Measurements from ENCODE around the gene BACH2. TPM values are rescaled to one million over a fixed set of nuclear protein-coding genes. Genes with fewer than 3 reads are reported as not detected.

Gene BACH2
- total RNA-seq, 1 donor from 2014 or later, result 0.76 TPM

DNA sequence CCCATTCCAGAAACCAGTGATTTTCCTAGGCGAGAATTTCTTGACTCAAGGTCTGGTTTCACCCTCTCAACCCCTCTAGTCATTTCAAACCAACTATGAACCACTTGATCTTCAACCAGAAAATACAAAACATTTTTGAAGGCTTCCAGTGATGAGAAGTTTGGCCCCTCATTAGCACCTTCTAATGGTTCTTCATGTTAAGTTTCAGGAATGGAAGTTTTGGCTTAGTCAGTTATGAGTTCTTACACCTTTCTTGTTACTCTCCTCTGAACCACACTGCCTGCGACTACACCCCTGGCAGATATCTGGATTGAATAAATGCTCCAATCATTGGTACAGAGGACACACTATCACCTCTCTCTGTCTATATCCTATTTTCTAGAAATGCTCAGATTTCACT is 335.2 kb downstream of the BACH2 start:
- no peak for ATAC-seq

DNA sequence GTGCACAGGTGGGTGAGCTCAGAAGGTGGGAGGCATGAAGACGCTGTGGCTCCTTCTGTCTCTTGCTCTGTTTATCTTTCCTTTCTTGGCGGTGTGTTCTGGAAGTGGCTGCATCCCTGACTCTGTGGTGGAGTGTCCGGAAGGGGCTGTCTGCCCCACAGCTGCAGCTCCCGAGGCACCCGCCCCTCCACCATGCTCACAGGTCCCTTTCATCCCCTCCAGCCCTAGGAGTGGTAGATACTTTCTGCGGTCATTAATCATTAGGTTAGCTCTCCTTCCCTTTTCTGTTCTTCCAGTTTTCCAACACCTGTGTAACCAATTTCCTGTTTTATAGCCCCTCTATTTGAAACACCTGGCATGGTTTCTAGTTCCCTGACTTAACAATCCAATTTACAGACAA is 336.8 kb downstream of the BACH2 start:
- ATAC-seq, result no peak

DNA sequence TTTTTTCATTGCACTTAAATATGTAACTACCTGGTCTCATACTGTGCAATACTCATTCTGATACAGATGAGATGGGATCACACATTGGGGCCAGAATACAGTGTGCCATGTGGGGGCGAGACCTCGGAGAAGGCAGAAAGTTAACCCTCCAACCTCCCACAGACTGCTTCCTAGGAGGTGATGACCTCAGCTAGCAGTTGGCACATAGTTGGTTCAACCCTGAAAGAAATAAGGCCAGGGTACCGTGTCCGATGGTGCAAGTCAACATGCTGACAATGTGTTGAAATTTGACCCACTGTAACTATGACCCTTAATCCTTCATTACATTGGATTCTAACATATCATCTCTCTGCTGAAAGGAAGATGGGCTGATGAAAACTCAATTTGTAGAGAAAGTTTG is 340.5 kb downstream of the BACH2 start:
- ATAC-seq, result no peak

DNA sequence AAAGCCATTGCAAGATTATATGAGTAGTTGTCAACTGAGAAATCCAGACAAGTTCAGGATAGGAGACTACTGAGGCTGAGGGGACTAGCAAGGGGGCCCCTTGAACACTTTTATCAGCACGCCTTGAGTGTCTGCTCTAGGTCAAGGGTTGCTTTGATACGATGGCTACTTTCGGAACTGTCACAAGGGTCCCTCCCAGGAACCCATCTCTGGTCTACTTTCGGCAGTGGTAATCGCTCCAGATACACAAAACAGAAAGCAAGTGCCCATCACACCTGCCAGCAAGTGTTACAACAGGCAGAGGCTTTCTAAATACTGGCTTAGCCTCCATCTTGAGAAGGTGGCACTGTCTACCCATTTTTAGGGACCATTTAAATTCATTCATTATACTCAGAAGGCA is 341.3 kb downstream of the BACH2 start:
- no peak for ATAC-seq

DNA sequence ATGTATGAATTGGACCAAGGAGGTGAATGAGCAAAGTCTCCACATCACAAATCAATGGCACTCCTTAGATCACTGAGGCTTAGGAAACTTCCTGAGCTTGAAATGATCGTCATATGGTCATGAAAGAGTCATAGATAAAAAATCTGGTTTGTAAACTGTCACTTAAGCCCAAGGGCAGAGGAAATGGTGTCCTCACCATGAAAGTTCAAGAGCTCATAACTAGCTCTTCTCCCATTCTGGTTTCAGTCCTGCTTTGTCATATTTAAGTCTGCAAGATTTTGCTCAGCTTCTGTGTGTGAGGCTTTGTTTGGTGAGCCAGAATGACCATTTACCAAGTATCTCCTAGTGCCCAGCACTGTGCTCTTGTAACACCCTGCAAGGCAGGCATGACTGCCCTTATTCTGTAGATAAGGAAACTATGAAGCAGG is 341.9 kb downstream of the BACH2 start:
- ATAC-seq, result peak; percentile 18

DNA sequence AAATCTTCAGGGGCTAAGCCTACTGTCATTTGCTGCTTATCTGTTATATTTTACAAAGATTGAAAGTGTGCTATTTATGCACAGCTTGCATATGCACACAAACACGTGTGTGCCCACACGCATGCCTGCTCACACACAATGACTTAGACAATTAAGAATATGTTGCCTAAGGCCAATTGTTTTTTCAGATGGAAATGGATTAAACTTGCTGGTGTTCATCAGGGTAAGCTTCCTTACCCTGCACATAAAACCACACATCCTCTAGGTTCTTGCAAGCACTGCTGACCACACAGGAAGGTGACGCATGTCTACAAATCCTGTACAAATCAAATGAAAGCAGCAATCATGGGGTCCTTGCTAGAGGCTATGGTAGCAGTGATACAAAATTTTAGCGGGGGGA is 344.0 kb downstream of the BACH2 start:
- ATAC-seq, result no peak

DNA sequence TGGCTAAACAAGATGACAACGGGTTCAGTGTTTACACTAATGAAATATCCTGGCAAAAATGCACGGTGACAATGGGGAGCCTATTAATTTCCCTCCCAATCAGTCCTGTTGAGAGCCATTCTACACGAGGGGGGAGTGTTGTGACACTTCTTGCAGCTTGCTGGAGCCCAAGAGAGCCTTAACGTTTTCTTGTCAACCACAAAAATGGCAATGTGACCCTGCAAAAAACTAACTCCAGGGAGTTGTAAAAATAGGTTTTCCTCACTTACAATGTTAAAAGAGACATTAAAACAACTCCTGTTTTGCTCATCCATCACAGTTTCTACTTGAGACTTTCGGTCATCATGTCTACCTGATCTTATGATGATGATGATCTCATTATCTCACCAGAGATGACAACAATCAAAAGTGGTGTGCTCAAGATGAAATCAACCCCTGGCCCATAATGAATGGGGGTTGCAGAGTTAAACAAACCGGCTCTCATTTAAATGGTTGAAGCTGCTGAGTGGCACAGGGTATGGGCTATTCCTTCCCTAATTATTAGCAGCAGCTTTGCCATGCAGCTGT is 344.5 kb downstream of the BACH2 start:
- no peak for ATAC-seq

DNA sequence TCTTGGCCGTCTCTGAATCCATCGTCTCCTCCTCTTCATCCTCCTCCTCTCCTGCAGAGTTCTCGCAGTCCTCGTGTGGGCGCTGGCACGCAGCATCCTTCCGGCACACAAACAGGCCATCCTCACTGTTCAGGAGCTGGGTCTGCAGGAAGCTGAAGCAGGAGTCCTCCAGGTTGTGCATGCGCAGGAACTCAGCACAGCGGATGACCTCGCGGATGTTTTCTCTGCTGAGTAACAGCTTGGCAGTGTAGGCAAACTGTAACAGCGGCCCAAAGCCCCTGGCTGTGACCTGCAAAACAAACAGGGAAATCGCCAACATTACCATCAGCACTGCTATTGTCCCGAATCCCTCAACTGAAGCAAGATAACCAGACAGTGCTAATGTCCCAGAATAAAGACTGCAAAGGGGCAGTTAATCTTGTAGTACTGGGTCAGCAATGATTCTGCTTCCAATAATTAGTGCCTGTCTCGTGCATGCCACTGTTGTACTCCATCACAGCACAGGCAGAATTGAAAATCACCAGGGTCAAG is 345.0 kb downstream of the BACH2 start:
- peak; percentile 12 for ATAC-seq

DNA sequence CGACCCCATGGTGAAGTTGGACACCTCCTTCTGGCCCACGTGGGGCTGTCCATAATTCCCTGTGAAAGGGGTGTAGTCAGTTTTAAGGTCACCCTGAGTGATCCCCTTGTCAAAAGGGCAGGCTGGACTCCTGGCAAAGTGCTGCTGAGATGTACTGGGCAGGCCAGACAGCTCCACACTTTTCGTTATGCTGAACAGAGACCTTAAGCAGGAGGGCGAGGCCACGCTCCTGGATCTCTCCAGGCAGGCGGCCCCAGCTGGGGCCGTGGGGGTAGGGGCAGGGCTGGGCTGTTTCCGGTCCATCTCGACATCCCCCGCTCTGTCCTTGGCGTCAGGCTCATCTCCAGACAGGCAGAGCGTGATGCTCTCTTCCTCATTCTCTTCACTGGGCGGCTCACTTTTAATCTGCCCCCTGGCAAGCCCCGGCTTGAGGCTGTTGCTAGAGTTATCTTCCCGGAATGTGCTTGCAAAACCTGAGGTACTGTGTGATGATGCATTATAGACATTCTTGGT is 345.7 kb downstream of the BACH2 start:
- ATAC-seq, result peak; percentile 78

DNA sequence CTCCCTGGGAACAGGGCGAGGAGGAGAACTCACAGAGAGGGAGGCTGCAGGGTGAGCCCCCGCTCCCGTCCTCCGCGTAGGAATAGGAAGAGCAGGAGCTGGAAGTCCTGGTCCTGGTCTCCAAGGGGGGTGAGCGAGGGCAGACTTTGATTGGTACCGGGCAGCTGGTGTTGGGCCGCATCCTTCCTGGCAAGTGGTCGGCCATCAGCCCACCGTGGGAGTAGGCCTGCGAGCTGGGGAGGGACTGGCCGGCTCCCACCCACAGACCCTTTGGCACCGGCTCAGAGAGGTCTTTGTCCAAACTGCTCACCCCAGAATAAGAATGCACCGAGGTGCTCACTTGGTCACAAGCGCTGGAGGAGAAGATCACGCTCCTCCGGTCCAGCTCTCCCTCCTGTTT is 346.2 kb downstream of the BACH2 start:
- ATAC-seq, result no peak

DNA sequence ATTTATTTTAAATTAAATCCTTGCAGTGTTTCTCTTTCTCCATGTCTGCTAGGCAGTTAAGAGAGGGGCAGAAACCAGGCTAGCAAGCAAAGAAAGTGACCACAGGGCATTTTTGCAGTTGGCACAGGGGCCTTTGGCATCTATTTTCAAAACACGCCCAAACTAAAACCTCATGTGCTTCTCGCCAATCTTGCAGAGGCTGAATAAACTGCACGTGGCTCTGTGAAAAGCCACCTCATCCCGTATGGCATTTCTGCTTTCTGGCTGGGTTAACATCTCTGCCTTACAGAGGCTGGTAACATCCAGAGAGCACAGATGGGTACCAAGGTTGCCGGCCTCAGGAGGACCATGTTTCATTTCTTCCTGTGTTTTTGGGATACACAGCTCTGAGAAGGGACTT is 347.8 kb downstream of the BACH2 start:
- ATAC-seq, result no peak

DNA sequence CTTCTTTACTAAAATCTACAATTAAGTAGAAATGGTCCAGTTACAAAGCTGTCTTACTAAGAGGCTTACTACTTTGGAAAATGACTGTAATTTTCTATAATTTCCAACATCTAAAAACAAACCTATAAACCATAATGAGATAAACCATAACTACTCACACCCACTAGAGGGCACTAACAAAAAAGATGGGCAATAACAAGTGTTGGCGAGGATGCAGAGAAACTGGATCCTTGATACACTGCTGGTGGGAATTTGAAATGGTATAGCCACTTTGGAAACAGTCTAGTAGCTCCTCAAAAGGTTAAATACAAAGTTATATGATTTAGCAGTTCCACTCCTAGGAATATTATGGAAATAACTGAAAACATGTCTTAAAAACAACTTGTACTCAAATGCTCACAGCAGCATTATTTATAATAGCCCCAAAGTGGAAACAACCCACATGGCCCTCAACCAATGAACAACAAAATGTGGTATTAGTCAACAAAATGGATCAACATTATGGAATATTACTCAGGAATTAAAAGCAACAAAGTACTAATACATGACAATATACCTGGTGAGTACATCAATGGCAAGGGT is 351.7 kb downstream of the BACH2 start:
- ATAC-seq, result no peak

DNA sequence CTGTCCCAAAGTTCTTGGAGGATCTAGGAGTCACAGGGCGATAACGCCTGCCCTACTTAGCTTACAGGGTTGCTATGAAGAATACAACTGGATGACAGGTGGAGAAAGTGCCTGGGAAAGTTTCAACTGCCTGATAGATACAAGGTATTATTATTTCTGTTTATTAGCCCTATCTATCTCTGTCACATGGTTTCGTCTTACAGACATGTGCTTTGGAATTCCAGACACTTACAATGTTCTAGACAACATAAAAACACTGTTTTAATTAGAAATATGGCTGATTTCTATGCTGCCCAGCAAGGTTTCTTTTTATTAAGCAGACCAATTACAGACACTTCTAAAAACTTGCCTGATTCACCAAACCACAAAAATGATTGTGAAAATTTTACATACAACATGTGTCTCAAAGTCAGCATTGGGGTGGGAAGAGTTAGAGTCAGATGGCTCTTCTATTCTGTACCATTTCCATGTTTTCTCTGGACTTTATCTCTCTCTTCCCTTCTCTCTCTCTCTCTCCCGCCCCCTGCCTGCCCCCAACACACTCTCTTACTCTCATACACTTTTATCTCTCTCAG is 352.4 kb downstream of the BACH2 start:
- no peak for ATAC-seq

DNA sequence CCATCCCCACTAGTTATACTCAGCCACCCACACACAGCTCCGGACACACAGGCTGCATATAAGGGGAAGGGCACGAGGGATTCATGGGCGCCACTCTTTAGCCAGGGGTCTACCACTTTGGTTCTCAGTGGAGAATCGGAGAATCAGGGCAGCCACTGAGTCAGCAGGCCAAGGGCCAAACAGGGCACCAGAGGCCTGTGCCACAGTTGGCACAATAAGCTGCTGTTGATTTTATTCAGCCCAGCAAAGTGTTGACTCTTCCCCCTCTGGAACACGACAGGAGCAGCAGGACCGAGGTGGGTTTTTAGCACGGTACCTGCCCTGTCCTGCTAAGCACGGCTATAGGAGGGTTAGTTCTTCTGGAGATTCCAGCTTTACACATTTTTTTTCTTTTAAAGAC is 354.0 kb downstream of the BACH2 start:
- no peak for ATAC-seq

DNA sequence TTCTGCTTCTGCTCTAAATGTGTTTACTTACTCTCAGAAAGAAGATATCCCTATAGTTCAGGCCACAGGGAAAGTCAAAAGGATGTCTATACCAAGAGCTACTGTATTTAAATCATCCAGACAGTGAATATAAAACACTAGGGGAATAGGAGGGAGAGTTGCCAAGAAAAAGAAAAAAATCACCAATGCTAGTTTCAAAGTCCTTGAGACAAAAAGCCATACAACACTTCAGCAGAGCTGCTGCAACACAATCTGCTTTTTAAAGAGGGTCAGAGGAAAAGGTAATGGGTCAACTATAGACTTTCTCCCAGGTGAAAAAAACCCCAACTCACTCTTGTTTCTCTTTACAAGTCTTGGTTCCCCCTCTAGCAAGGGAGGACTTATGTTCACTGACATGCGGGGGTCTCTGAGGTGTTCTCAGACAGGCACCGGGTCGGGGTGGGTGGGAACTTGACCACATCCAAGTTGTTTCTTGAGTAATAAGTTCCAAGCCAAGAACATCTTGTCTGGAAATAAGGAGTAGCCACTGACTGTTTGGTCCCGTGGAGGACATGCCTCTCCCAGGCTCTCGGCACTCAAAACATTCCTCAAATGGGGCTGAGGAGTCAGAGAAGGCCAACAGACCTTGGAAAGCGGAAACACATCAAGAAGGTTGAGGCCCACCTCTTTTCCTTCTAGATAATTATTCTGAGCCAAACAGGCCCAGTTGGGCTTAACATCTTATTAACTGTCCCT is 354.7 kb downstream of the BACH2 start:
- ATAC-seq, result no peak

DNA sequence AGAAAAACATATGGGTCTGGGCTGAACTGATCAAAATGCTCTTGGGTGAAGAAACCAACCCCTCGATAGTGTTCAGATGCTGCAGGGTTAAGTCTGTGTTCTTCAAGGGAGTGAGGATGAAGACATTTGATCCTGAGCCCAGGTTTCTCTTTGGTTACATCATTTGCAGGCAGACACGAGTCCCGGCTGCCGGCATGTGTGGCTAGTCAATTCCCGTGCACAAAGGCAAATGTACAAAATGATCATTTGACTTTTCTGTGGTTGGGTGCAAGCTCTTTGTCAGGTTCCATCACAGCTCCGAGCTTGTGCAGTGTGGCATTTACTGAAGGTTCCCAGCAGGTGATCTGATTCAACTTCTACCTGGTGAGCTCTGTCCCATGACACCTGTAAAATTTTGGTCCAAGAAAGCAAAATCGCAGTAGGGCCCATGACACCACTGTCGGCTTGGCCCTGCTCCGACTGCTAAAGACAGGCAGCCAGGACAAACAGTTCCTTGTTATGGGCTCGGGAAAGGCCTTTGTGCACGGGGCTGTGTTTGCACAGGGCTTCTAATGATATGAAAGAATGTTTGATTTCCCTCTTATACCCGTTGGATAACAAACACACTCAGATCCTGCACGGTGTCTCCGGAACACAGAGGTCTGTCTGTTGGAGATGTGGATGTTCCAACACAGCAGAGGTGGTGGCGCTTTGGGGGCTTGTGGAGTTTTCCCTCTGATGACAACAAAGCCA is 355.4 kb downstream of the BACH2 start:
- ATAC-seq, result no peak

DNA sequence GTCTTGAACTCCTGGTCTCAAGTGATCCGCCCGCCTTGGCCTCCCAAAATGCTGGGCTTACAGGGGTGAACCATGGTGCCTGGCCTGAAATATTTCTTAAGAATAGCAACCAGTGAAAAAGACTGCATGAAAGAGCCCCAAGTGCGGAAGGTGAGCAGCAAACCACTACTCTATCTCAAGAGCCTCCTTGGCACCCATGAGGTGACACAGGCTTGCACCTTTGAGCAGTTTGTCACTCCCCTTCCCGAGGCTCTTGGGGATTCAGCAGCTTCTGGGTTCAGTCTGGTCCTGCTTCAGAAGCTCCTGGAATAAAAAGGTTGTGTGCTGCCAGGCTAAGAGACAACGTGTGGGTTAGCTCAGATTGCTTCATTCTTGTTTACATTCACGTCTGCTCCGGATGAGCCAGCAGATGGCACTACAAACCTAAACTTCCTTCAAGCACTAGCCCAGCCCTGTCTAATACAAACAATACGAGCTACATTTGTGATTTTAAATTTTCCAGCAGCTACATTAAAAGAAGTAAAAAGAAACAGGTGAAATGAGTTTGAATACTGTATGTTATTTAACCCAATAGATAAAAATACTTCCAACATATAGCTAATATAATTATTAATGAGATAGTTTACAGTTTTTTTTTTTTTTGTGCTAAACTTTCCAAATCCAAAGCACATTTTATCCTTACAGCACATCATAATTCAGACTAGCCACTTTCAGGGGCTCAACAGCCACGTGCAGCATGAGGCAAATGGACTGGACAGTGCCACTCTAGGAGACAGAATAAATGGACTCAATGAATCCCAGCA is 356.2 kb downstream of the BACH2 start:
- ATAC-seq, result peak; percentile 94

DNA sequence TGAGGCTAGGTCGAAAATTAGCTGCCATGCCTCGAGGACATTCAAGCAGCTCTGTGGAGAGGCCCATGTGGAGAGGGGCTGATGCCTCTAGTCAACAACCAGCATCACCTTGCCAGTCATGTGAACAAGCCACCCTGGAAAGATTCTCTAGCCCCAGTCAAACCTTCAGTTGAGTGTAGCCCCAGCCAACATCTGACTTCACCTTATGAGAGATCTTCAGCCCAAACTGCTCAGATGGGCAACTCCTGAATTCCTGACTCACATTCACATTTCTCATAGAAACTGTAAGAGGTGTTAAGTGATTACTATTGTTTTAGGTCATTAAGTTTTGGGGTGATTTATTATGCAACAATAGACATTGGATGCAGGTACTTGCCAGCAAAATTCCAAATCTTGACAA is 357.5 kb downstream of the BACH2 start:
- no peak for ATAC-seq

DNA sequence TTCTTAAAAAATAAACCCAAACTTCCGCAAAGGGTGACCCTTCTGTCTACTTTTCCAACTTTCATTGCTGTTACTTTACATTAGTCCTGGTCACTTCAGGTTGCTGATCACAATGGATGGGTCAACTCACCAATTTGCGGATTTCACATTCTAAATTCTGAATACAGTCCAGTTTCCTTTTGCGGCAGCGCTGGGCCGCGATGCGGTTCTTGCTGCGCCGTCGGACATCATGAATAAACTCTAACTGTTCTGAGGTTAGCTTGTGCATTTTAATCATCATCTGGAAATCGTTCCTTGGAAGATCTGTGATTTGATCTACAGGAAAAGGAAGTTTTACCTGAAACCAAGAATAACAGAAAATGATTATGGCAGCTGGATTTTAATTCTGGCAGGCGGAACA is 358.6 kb downstream of the BACH2 start:
- no peak for ATAC-seq

DNA sequence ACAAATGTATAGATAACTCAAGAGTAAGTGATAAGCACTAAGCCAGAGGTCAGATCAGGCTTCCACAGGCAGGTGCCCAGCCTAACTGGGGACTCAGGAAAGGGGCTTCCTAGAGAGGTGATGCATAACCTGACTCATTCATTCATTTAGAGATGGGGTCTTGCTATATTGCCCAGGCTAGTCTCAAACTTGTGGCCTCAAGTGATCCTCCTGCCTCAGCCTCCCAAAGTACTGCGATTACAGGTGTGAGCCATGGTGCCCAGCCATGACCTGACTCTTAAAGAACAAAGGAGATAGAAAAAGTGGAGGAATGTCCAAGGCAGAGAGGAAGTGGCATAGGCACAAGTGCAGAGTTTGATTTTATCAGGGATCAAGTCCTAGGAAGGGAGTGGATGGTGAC is 360.5 kb downstream of the BACH2 start:
- ATAC-seq, result no peak

DNA sequence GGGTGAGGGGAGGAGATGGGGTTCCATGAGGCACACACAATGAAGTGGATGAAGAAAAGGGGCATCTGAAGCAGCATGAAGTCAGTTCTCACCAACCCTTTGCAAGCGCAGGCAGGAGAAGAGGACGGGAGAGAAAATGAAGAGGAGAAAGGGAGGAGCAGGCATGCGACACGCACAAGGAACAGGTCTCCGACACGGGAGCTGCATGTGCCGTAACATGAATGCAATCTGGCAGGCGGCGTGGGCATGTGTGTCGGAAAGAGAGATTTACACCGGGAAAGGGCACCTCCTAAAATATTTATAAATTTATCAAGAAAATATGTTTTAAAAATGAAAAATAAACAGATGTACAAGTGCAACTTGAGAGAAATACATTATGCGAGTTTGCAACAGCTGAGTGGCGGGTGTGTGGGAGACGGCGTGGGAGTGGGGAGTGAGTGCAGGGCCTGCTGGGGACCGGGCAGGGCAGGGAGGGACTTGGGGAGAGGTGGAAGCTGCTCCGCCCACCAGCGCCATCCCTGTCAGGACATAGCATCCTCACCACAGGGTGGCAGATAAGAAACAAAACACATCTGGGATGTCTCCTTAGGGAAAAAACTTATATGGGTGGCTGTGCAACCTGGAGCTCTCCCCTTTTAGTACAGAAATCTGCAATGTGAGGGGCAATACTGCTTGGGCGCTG is 361.8 kb downstream of the BACH2 start:
- ATAC-seq, result no peak

Data from esophagus mucosa (tissue), 1 donor.